ENCODE results near the gene COX6B2. TPM values are rescaled to one million over a fixed set of nuclear protein-coding genes. Genes with fewer than 3 reads are reported as not detected.
A peak's percentile ranks its signal among the peaks of the same experiment; 100 is the strongest.

Gene COX6B2
- total RNA-seq, 1 experiment from 2014 or later: 0.80 TPM

DNA sequence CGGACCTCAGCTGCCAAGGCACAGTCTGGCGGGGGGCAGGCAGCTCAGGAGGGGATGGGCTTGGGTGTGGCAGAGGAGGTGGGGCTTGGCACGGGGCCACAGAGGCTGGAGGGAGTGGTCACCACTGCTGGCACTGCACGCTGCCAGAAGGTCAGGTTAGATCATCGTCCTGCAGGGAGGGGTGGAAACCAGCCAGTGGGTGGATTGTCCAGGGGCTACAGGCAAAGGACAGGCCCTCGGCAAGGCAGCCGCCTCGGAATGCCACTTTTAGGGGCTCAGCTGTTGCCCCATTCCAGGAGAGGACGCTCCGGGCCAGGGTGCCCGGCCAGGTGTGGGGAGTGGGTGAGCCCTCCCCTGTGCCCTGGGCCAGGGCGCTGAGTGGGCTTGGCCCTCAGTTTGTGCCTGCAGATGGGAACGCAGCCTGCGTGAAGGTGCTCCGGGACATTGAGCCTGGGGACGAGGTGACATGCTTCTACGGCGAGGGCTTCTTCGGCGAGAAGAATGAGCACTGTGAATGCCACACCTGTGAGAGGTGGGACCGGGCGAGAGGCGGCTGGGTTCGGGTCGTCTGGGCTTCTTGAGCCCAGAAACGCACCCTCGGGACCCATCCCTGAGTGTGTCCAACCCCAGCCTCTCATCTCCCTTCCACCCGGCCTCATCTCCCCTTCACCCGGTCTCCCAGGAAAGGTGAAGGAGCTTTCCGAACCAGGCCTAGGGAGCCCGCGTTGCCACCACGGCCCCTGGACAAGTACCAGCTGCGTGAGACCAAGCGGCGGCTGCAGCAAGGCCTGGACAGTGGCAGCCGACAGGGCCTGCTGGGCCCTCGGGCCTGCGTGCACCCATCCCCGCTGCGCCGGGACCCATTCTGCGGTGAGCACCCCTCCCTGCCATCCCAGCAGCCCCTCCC lies 8.4 kb downstream of the COX6B2 start:
- Histone ChIP-seq H2AFZ (ENCODE audit: low read length) (no peak overlapping the region), H3K4me3 (ENCODE audit: low read length) (no peak overlapping the region), H3K79me2 (ENCODE audit: low read length) (no peaks in the 10 kb centered on the region), H3F3A (ENCODE audit: low read length, unreplicated experiment) (no peaks in the 10 kb centered on the region), H3K36me3 (ENCODE audit: low read depth, low read length) (no peaks in the 10 kb centered on the region; the same call in 1 of the 2 replicates), H3K9ac (ENCODE audit: low read length) (no peak overlapping the region), H3K9me3 (ENCODE audit: low read length) (no peaks in the 10 kb centered on the region), H3K27me3 (ENCODE audit: low read length) (no peaks in the 10 kb centered on the region), H4K20me1 (ENCODE audit: low read length) (no peaks in the 10 kb centered on the region), H3K4me1 (ENCODE audit: insufficient read depth, low read length) (peaks cover 13% of the 10 kb centered on the region), H3K9me2 (replicated peaks; ENCODE audit: low read length) (no peaks in the 10 kb centered on the region), H3K27ac (ENCODE audit: low read length) (no peak overlapping the region), H3K4me2 (ENCODE audit: low read length) (no peak overlapping the region)
- POLR2A ChIA-PET (ENCODE audit: unreplicated experiment): no interaction called here
- DNase-seq (no peak), ATAC-seq (peak; percentile 15; the same call in 1 of the 2 replicates)
- TF ChIP-seq EZH2 (IDR thresholded peaks at IDR 0.05; ENCODE audit: low read length, unreplicated experiment) (no peak), EZH2phosphoT487 (IDR thresholded peaks at IDR 0.05; ENCODE audit: borderline replicate concordance, low read length) (no peak)
- TF ChIP-seq, protein P1, sequence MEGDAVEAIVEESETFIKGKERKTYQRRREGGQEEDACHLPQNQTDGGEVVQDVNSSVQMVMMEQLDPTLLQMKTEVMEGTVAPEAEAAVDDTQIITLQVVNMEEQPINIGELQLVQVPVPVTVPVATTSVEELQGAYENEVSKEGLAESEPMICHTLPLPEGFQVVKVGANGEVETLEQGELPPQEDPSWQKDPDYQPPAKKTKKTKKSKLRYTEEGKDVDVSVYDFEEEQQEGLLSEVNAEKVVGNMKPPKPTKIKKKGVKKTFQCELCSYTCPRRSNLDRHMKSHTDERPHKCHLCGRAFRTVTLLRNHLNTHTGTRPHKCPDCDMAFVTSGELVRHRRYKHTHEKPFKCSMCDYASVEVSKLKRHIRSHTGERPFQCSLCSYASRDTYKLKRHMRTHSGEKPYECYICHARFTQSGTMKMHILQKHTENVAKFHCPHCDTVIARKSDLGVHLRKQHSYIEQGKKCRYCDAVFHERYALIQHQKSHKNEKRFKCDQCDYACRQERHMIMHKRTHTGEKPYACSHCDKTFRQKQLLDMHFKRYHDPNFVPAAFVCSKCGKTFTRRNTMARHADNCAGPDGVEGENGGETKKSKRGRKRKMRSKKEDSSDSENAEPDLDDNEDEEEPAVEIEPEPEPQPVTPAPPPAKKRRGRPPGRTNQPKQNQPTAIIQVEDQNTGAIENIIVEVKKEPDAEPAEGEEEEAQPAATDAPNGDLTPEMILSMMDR (conservative IDR thresholded peaks at IDR 0.05; ENCODE audit: low read depth, low read length): no peak
- no TSS peak for BruUV-seq (replicated peaks)
- CTCF ChIA-PET: no interaction called here
- intact Hi-C loops (cut with micrococcal nuclease): no loop called here

DNA sequence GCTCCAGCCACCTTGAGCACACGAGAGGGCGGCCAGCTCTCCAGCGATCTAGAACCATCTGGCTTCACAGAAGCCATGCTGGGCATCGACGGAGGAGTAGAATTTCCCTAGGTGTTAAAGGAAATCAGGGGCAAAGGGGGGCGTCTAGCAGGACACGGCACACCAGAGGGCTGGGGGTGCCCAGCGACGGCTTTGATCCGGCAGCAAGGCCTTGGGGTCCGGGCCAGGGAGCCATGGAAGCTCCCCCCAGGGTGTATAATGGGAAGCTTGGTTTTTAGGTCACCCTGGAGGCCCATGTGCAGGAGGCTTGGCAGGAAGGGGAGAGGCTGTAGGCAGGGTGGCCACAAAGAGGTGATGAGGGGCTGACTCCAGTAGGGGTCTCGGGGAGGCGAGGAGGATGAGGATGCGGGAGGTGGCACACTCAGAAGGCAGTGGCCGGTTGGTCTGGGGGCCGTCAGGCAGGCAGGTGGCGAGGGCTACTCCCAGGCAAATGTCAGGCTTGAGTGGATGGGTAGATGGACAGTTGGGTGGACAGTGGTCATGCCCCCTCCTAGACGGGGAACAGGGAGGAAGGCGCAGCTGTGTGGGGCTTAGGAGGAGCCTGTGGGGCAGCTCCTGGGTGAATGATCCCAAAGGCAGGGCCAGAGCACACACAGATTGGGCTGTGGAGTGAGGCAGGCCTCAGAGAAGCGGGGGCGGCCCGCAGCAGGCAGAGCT lies 9.3 kb downstream of the COX6B2 start:
- DNase-seq (no peak), ATAC-seq (peak; percentile 6; the same call in 1 of the 2 replicates)
- Histone ChIP-seq H3K9ac (ENCODE audit: low read length) (no peak overlapping the region), H4K20me1 (ENCODE audit: low read length) (no peaks in the 10 kb centered on the region), H2AFZ (ENCODE audit: low read length) (no peak overlapping the region), H3K4me2 (ENCODE audit: low read length) (no peak overlapping the region), H3K4me3 (ENCODE audit: low read length) (no peak overlapping the region), H3K36me3 (ENCODE audit: low read depth, low read length) (no peaks in the 10 kb centered on the region; the same call in 1 of the 2 replicates), H3K27ac (ENCODE audit: low read length) (no peak overlapping the region), H3K79me2 (ENCODE audit: low read length) (peaks cover 7% of the 10 kb centered on the region), H3K9me3 (ENCODE audit: low read length) (no peaks in the 10 kb centered on the region), H3F3A (ENCODE audit: low read length, unreplicated experiment) (no peaks in the 10 kb centered on the region), H3K9me2 (replicated peaks; ENCODE audit: low read length) (no peaks in the 10 kb centered on the region), H3K4me1 (ENCODE audit: insufficient read depth, low read length) (peaks cover 17% of the 10 kb centered on the region), H3K27me3 (ENCODE audit: low read length) (no peaks in the 10 kb centered on the region)
- intact Hi-C loops (cut with micrococcal nuclease): no loop called here
- ChIA-PET CTCF (no interaction called here), POLR2A (ENCODE audit: unreplicated experiment) (no interaction called here)
- no peak for TF ChIP-seq EZH2 (IDR thresholded peaks at IDR 0.05; ENCODE audit: low read length, unreplicated experiment)
- TF ChIP-seq EZH2phosphoT487 (IDR thresholded peaks at IDR 0.05; ENCODE audit: borderline replicate concordance, low read length): no peak
- TF ChIP-seq, protein P1 (conservative IDR thresholded peaks at IDR 0.05; ENCODE audit: low read depth, low read length): no peak
- BruUV-seq (replicated peaks): no TSS peak

All from PC-3 (cell line).